GM18907 (cell line): Measurements from ENCODE around the gene ADRM1.

Experiments
- ATAC-seq: cut with Tn5 transposase; IDR thresholded peaks from one replicate; pipeline ENCODE4 v1.9.1; 2021; ENCODE audit warnings: mild to moderate bottlenecking, moderate library complexity; ENCODE audit not compliant: unreplicated experiment

Gene ADRM1

GRCh38 chr20:62297449-62298227 is 5.2 kb upstream of the ADRM1 start:
- ATAC-seq, result no peak

GRCh38 chr20:62298577-62299249 is 4.1 kb upstream of the ADRM1 start:
- ATAC-seq, result no peak

GRCh38 chr20:62299666-62300236 is 3.0 kb upstream of the ADRM1 start:
- ATAC-seq, result no peak

- no peak for ATAC-seq
These were observed 2.5 kb upstream of the ADRM1 start for GRCh38 chr20:62300319-62300718.

- no peak for ATAC-seq
These were observed 1.6 kb upstream of the ADRM1 start for GRCh38 chr20:62301111-62301668.

- ATAC-seq, result peak; percentile 48
These were observed 940 bp upstream of the ADRM1 start for GRCh38 chr20:62301773-62302340.

GRCh38 chr20:62303062-62303339 is 204 bp downstream of the ADRM1 start:
- no peak for ATAC-seq

- no peak for ATAC-seq
These were observed 786 bp downstream of the ADRM1 start for GRCh38 chr20:62303340-62304226.

- ATAC-seq, result no peak
These were observed 1.7 kb downstream of the ADRM1 start for GRCh38 chr20:62304331-62305148.

GRCh38 chr20:62305149-62305764 is 2.5 kb downstream of the ADRM1 start:
- no peak for ATAC-seq

- no peak for ATAC-seq
These were observed 3.1 kb downstream of the ADRM1 start for GRCh38 chr20:62305765-62306413.

GRCh38 chr20:62306414-62307187 is 3.8 kb downstream of the ADRM1 start:
- no peak for ATAC-seq

GRCh38 chr20:62307226-62308101 is 4.7 kb downstream of the ADRM1 start:
- ATAC-seq, result no peak

- ATAC-seq, result no peak
These were observed 5.5 kb downstream of the ADRM1 start for GRCh38 chr20:62308102-62308822.

GRCh38 chr20:62309198-62309944 is 6.6 kb downstream of the ADRM1 start:
- ATAC-seq, result no peak
